CD4-positive, alpha-beta memory T cell (primary cell): ENCODE data around the gene IFI27L1. TPM values are rescaled to one million over a fixed set of nuclear protein-coding genes. Genes with fewer than 3 reads are reported as not detected.

Experiments used
- CTCF ChIA-PET: fragments of 350-600 bp; sonication (Branson Sonifier 250); formaldehyde crosslinking; loops from one replicate; lab custom pipeline; 2021; ENCODE audit warnings: inconsistent platforms; ENCODE audit not compliant: partially characterized antibody; lab: Charles Lee
- POLR2A ChIA-PET: fragments of 350-600 bp; sonication (Branson Sonifier 250); formaldehyde crosslinking; loops from one replicate; lab custom pipeline; 2021; ENCODE audit not compliant: partially characterized antibody; lab: Charles Lee
- DNase-seq, 5 donors: peaks; one replicate each; pipeline versions ENCODE4 v3.0.0 to v3.0.0-alpha.2; 2020 to 2022; ENCODE audit warnings: mixed read lengths in 1 of 5
- H3K27ac ChIP-seq: one replicate; pipeline ENCODE4 v1.7.0; 2013; ENCODE audit warnings: low read depth, low read length
- H3K27me3 ChIP-seq: 2 replicates; pipeline ENCODE4 v1.7.0; 2013; ENCODE audit warnings: mild to moderate bottlenecking, low read length, moderate library complexity; ENCODE audit not compliant: insufficient read depth
- H3K36me3 ChIP-seq: 2 replicates; pipeline ENCODE4 v1.7.0; 2013; ENCODE audit warnings: mild to moderate bottlenecking, low read length, moderate library complexity; ENCODE audit not compliant: insufficient read depth
- H3K4me1 ChIP-seq: 2 replicates; pipeline ENCODE4 v1.7.0; 2013; ENCODE audit warnings: mild to moderate bottlenecking, low read length, moderate library complexity; ENCODE audit not compliant: insufficient read depth
- H3K4me3 ChIP-seq, 2 donors: one replicate each; pipeline ENCODE4 v1.7.0; 2013; ENCODE audit warnings: low read length in 2 of 2, mild to moderate bottlenecking in 1 of 2
- H3K9me3 ChIP-seq, 2 donors: one replicate each; pipeline ENCODE4 v1.7.0; 2013; ENCODE audit warnings: low read length in 2 of 2, control low read depth in 1 of 2; ENCODE audit not compliant: control insufficient read depth in 1 of 2
- H3K27ac Mint-ChIP-seq, 7 donors: one replicate each; pipeline ENCODE4 v1.8.0; 2020 to 2021; ENCODE audit warnings: mixed read lengths in 7 of 7, mild to moderate bottlenecking in 6 of 7, inconsistent platforms in 3 of 7, moderate library complexity in 3 of 7
- H3K27me3 Mint-ChIP-seq, 2 donors: one replicate each; pipeline ENCODE4 v1.8.0; 2020 to 2021; ENCODE audit warnings: mixed read lengths in 2 of 2
- H3K36me3 Mint-ChIP-seq, 2 donors: one replicate each; pipeline ENCODE4 v1.8.0; 2020 to 2021; ENCODE audit warnings: mixed read lengths in 2 of 2, inconsistent platforms in 1 of 2, mild to moderate bottlenecking in 1 of 2
- H3K4me1 Mint-ChIP-seq, 4 donors: one replicate each; pipeline ENCODE4 v1.8.0; 2020 to 2021; ENCODE audit warnings: mixed read lengths in 4 of 4, mild to moderate bottlenecking in 1 of 4
- H3K4me3 Mint-ChIP-seq, 8 donors: one replicate each; pipeline ENCODE4 v1.8.0; 2020 to 2021; ENCODE audit warnings: mixed read lengths in 8 of 8, mild to moderate bottlenecking in 7 of 8, moderate library complexity in 6 of 8, inconsistent platforms in 3 of 8
- H3K9me3 Mint-ChIP-seq, 8 donors: one replicate each; pipeline ENCODE4 v1.8.0; 2020 to 2021; ENCODE audit warnings: mixed read lengths in 8 of 8, mild to moderate bottlenecking in 5 of 8, inconsistent platforms in 3 of 8, moderate library complexity in 1 of 8
- intact Hi-C: fragments of 100-400 bp; cut with micrococcal nuclease; formaldehyde crosslinking; loops from one replicate; pipeline ENCODE4 v1.15.1; 2023
- polyA plus RNA-seq, 2 donors: library from polyadenylated mRNA; unstranded; fragments of 300-500 nt; fragmentation: Illumina TruSeq; gene quantifications; one replicate each; pipeline ENCODE4 v1.2.3, GENCODE V29; 2021
- total RNA-seq, 2 experiments: library from RNA; stranded (reverse); gene quantifications; one replicate each; pipeline ENCODE4 v1.2.3, GENCODE V29; 2021

The IFI27L1 gene
- total and polyA plus RNA-seq, 4 experiments from 2014 or later, result 6.3 to 8.5 (median 7.7) TPM

DNA sequence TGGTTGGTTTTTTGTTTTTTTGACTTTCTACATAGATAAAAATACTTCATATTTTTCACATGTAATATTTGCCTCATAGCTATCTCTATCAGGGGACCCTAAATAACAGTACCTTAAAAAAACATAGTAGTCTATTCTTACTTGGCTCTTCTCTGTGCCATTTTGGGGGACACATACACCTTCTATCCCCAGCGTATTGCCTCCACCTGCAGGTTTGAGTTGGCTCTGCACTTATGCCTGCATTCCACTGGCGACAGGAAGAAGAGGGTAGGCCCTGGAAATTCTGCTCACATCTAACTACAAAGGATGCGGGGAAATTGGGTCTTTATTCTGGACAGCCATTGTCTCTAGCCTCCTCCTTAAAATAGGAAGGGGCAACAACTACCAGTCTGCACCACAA is 62.1 kb downstream of the IFI27L1 start:
- peaks cover 1% of the 10 kb centered on the region in 2 donors for H3K27me3 Mint-ChIP-seq
- Histone ChIP-seq H3K27ac (no peak overlapping the region), H3K4me3 (no peak overlapping the region), H3K4me1 (peaks cover 7% of the 10 kb centered on the region), H3K9me3 (no peaks in the 10 kb centered on the region), H3K27me3 (no peaks in the 10 kb centered on the region), H3K36me3 (no peaks in the 10 kb centered on the region)
- intact Hi-C loops, result no loop called here
- peaks cover 12 to 17% (median 17%) of the 10 kb centered on the region in 4 donors for H3K4me1 Mint-ChIP-seq
- H3K4me3 Mint-ChIP-seq, result no peak overlapping the region
- H3K9me3 Mint-ChIP-seq, result peaks cover 0 to 4% (median 0%) of the 10 kb centered on the region in 8 donors
- no peak for DNase-seq
- no peaks in the 10 kb centered on the region for H3K36me3 Mint-ChIP-seq
- CTCF ChIA-PET, result interaction anchor here (1.3 to 11.1 kb wide), 6 partner anchors 13 to 172 kb away, joined by 3 to 119 read pairs (median 6); partner anchors contain the start of gene IFI27L2
- no peak overlapping the region for H3K27ac Mint-ChIP-seq
- POLR2A ChIA-PET, result interaction anchor here (1.0 to 1.2 kb wide), 2 partner anchors 27 to 32 kb away, joined by 3 to 4 read pairs; no protein-coding TSS in a partner anchor

DNA sequence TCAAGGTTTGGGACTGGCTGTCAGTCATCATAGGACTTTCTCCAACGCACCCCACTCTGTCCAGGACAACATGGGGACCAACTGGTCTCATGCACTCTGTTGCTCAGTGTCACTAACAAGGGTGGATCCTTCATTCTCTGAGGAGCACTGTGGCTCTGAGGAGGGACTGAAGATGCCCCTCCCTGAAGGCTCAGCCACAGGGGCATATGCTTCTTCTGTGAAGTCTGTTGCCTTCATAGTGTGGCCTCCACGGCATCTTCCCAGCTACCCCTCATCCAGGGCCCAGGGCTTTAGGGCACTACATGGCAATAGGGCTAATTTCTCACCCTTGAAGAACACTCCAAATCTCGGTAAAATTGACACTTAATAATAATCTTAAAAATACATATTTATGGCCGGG is 62.6 kb downstream of the IFI27L1 start:
- no peak overlapping the region for H3K27ac ChIP-seq
- no peaks in the 10 kb centered on the region for H3K36me3 Mint-ChIP-seq
- H3K27ac Mint-ChIP-seq, result no peak overlapping the region
- no peak for DNase-seq
- peaks cover 1% of the 10 kb centered on the region in 2 donors for H3K27me3 Mint-ChIP-seq
- H3K4me1 ChIP-seq, result peaks cover 7% of the 10 kb centered on the region
- POLR2A ChIA-PET, result no interaction called here
- CTCF ChIA-PET, result interaction anchor here (1.5 to 11.1 kb wide), 4 partner anchors 13 to 108 kb away, joined by 3 to 119 read pairs (median 50); partner anchors contain the start of gene IFI27L2
- H3K4me3 Mint-ChIP-seq, result no peak overlapping the region
- no peaks in the 10 kb centered on the region for H3K9me3 ChIP-seq
- intact Hi-C loops, result no loop called here
- H3K27me3 ChIP-seq, result no peaks in the 10 kb centered on the region
- H3K9me3 Mint-ChIP-seq, result peaks cover 0 to 4% (median 0%) of the 10 kb centered on the region in 8 donors
- peaks cover 12 to 17% (median 17%) of the 10 kb centered on the region in 4 donors for H3K4me1 Mint-ChIP-seq
- H3K4me3 ChIP-seq, result no peak overlapping the region
- no peaks in the 10 kb centered on the region for H3K36me3 ChIP-seq

DNA sequence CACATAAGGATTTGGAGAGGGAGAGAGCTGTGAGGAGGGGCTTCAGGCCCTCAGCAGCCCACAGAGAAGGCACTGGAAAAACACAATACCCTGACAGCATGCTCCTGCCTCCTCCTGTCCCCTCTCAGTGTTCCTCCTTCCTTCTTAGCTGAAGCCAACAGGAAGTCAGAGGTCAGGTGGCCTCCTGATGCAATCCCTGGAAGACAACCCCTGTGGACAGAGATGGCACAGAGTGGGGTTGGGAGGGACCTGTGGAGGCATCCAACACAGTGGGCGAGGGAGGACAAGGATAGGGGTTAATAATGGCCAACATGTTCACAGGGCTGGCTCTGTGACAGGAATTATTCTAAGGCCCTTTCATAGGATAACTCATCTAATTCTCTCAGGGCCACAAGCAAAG is 63.7 kb downstream of the IFI27L1 start:
- Mint-ChIP-seq H3K27me3 (peaks cover 0 to 1% of the 10 kb centered on the region in 2 donors), H3K4me3 (no peak overlapping the region), H3K4me1 (peaks cover 12 to 17% (median 17%) of the 10 kb centered on the region in 4 donors), H3K27ac (peak overlapping the region in 1 of 7 donors; percentile 61), H3K36me3 (no peaks in the 10 kb centered on the region), H3K9me3 (peaks cover 0 to 4% (median 0%) of the 10 kb centered on the region in 8 donors)
- Histone ChIP-seq H3K4me1 (peaks cover 7% of the 10 kb centered on the region), H3K27ac (no peak overlapping the region), H3K36me3 (no peaks in the 10 kb centered on the region), H3K27me3 (no peaks in the 10 kb centered on the region), H3K4me3 (no peak overlapping the region), H3K9me3 (no peaks in the 10 kb centered on the region)
- no peak for DNase-seq
- intact Hi-C loops, result no loop called here
- POLR2A ChIA-PET, result interaction anchor here (0.8 kb wide), 1 partner anchor 37 kb away, joined by 3 read pairs; no protein-coding TSS in a partner anchor
- CTCF ChIA-PET, result interaction anchor here (2.1 to 11.1 kb wide), 4 partner anchors 8 to 205 kb away, joined by 5 to 92 read pairs (median 12); partner anchors contain the start of gene IFI27L2

DNA sequence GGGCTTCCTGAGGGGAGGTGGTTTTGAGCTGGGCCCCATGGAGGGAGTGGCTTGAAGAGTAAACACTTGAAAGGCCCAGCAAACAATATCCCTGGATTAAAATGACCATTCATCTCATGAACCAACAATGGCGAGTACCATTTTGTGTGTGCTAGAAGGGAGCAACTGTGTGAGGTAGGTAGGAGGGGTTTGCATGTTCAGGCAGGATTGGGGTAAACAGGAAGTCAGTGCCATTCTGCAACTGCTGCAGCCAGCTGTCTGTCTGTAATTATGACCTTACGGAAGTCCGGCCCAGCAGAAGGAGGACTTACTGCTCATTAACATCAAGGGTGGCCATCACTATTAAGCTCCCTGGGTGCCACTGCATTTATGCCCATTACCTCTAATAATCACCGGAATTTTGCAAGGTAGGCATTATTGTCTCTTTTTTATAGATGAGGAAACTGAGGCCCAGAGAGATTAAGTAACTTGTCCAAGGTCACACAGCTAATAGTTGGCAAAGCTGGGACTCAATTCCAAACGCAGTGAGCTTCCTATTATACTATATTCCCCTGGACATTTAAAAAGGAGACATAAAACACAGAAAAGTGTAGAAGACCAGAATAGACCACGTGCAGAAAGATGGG is 64.9 kb downstream of the IFI27L1 start:
- Mint-ChIP-seq H3K9me3 (peaks cover 0 to 5% (median 0%) of the 10 kb centered on the region in 8 donors), H3K4me1 (peaks cover 12 to 17% (median 17%) of the 10 kb centered on the region in 4 donors), H3K27ac (no peak overlapping the region), H3K36me3 (no peaks in the 10 kb centered on the region), H3K27me3 (peaks cover 0 to 3% of the 10 kb centered on the region in 2 donors), H3K4me3 (peak overlapping the region in 4 of 8 donors; percentile 3 to 32 (median 14))
- H3K4me1 ChIP-seq, result peaks cover 7% of the 10 kb centered on the region
- no peak for DNase-seq
- H3K27ac ChIP-seq, result no peak overlapping the region
- ChIA-PET POLR2A (interaction anchor here (0.9 to 1.4 kb wide), 3 partner anchors 10 to 183 kb away, joined by 3 to 6 read pairs (median 4); no protein-coding TSS in a partner anchor), CTCF (interaction anchor here (1.1 to 11.1 kb wide), 6 partner anchors 9 to 206 kb away, joined by 3 to 92 read pairs (median 6); partner anchors contain the start of gene IFI27L2)
- intact Hi-C loops, result no loop called here
- no peak overlapping the region for H3K4me3 ChIP-seq
- H3K27me3 ChIP-seq, result no peaks in the 10 kb centered on the region
- H3K36me3 ChIP-seq, result no peaks in the 10 kb centered on the region
- H3K9me3 ChIP-seq, result no peaks in the 10 kb centered on the region

Other genes starting within 250 kb of the IFI27L1 start
- gene FAM181A, start 154.0 kb upstream of the IFI27L1 start, total RNA-seq, result not detected
- not detected for gene FAM181A, start 154.0 kb upstream of the IFI27L1 start, polyA plus RNA-seq
- 10 to 100 TPM; 27.3 to 29.7 TPM for gene ASB2, start 104.7 kb upstream of the IFI27L1 start, total RNA-seq
- 1 to 10 TPM in 1 of 2 donors, under 1 TPM in 1; 0.87 to 2.3 TPM for gene ASB2, start 104.7 kb upstream of the IFI27L1 start, polyA plus RNA-seq
- not detected for gene CCDC197, start 84.0 kb upstream of the IFI27L1 start, total RNA-seq
- not detected for gene CCDC197, start 84.0 kb upstream of the IFI27L1 start, polyA plus RNA-seq
- under 1 TPM; 0.42 to 0.67 TPM for gene OTUB2, start 55.0 kb upstream of the IFI27L1 start, total RNA-seq
- 1 to 10 TPM in 1 of 2 donors, under 1 TPM in 1; 0.19 to 1.1 TPM for gene OTUB2, start 55.0 kb upstream of the IFI27L1 start, polyA plus RNA-seq
- 100 to 1,000 TPM; 313 to 322 TPM for gene DDX24, start 108 bp upstream of the IFI27L1 start, total RNA-seq
- gene DDX24, start 108 bp upstream of the IFI27L1 start, polyA plus RNA-seq, result 100 to 1,000 TPM; 135 to 307 TPM
- 1 to 10 TPM in 1 of 2 experiments, under 1 TPM in 1; 0.87 to 1.5 TPM for gene IFI27, start 29.4 kb downstream of the IFI27L1 start, total RNA-seq
- gene IFI27, start 29.4 kb downstream of the IFI27L1 start, polyA plus RNA-seq, result 10 to 100 TPM; 15.9 to 24.0 TPM
- 10 to 100 TPM; 34.0 to 38.2 TPM for gene IFI27L2, start 48.3 kb downstream of the IFI27L1 start, total RNA-seq
- 10 to 100 TPM; 61.4 to 87.9 TPM for gene IFI27L2, start 48.3 kb downstream of the IFI27L1 start, polyA plus RNA-seq
- 1 to 10 TPM; 6.3 to 7.3 TPM for gene PPP4R4, start 93.0 kb downstream of the IFI27L1 start, total RNA-seq
- 1 to 10 TPM in 1 of 2 donors, under 1 TPM in 1; 0.38 to 1.2 TPM for gene PPP4R4, start 93.0 kb downstream of the IFI27L1 start, polyA plus RNA-seq
- not detected for gene SERPINA10, start 212.0 kb downstream of the IFI27L1 start, total RNA-seq
- gene SERPINA10, start 212.0 kb downstream of the IFI27L1 start, polyA plus RNA-seq, result not detected
- gene SERPINA6, start 242.0 kb downstream of the IFI27L1 start, total RNA-seq, result not detected
- gene SERPINA6, start 242.0 kb downstream of the IFI27L1 start, polyA plus RNA-seq, result not detected